ENCODE data around the gene PRRC2B. TPM values are rescaled to one million over a fixed set of nuclear protein-coding genes. Genes with fewer than 3 reads are reported as not detected.
"Not testable (repeated sequence)": the region's sequence is repeated elsewhere in the genome, so short reads cannot be mapped to it uniquely, and the experiment has no call there.

The PRRC2B gene
- total and polyA plus RNA-seq, 3 donors from 2014 or later = 111 to 213 (median 175) TPM

- intact Hi-C loops (cut with DNase I; ENCODE audit: low total_unique reads) = no loop called here
- no peak for DNase-seq
- Histone ChIP-seq H3K27ac (no peak overlapping the region), H3K27me3 (no peaks in the 10 kb centered on the region), H3K36me3 (ENCODE audit: low read depth, missing control alignments) (no peaks in the 10 kb centered on the region), H3K4me3 (no peak overlapping the region), H3K4me1 (no peaks in the 10 kb centered on the region), H3K9me3 (no peaks in the 10 kb centered on the region)
- TF ChIP-seq POLR2A (IDR thresholded peaks at IDR 0.05) (no peak), CTCF (IDR thresholded peaks at IDR 0.05) (no peak)
- WGBS, 2 donors = 77 to 83% methylated on average over 6 of the region's 6 CpGs
These were observed 75.5 kb downstream of the PRRC2B start for GRCh38 chr9:131469356-131469755.

GRCh38 chr9:131469951-131470350, 76.1 kb downstream of the PRRC2B start:
- H3K27ac ChIP-seq = no peak overlapping the region
- H3K9me3 ChIP-seq = no peaks in the 10 kb centered on the region
- no peak overlapping the region for H3K4me3 ChIP-seq
- H3K4me1 ChIP-seq = no peaks in the 10 kb centered on the region
- no peaks in the 10 kb centered on the region for H3K27me3 ChIP-seq
- 92 to 93% methylated on average over 16 of the region's 16 CpGs for WGBS, 2 donors
- no peaks in the 10 kb centered on the region for H3K36me3 ChIP-seq (ENCODE audit: low read depth, missing control alignments)
- TF ChIP-seq CTCF (IDR thresholded peaks at IDR 0.05) (no peak), POLR2A (IDR thresholded peaks at IDR 0.05) (no peak)
- no peak for DNase-seq
- intact Hi-C loops (cut with DNase I; ENCODE audit: low total_unique reads) = no loop called here

GRCh38 chr9:131470581-131470991, 76.7 kb downstream of the PRRC2B start:
- no peaks in the 10 kb centered on the region for H3K27me3 ChIP-seq
- no peaks in the 10 kb centered on the region for H3K4me1 ChIP-seq
- no peak for TF ChIP-seq CTCF (IDR thresholded peaks at IDR 0.05)
- no peak for TF ChIP-seq POLR2A (IDR thresholded peaks at IDR 0.05)
- H3K9me3 ChIP-seq = no peaks in the 10 kb centered on the region
- no peak for DNase-seq
- no peak overlapping the region for H3K4me3 ChIP-seq
- intact Hi-C loops (cut with DNase I; ENCODE audit: low total_unique reads) = no loop called here
- 97 to 99% methylated on average over 12 of the region's 12 CpGs for WGBS, 2 donors
- no peaks in the 10 kb centered on the region for H3K36me3 ChIP-seq (ENCODE audit: low read depth, missing control alignments)
- no peak overlapping the region for H3K27ac ChIP-seq

GRCh38 chr9:131472085-131472484, 78.2 kb downstream of the PRRC2B start:
- H3K9me3 ChIP-seq; H3K4me1 ChIP-seq; DNase-seq; H3K27me3 ChIP-seq; intact Hi-C loops (cut with DNase I; ENCODE audit: low total_unique reads); H3K36me3 ChIP-seq (ENCODE audit: low read depth, missing control alignments); H3K27ac ChIP-seq; H3K4me3 ChIP-seq: not testable (repeated sequence)
- WGBS, 2 donors = 95 to 99% methylated on average over 5 of the region's 5 CpGs

- TF ChIP-seq CTCF (IDR thresholded peaks at IDR 0.05) (no peak), POLR2A (IDR thresholded peaks at IDR 0.05) (no peak)
- no peaks in the 10 kb centered on the region for H3K36me3 ChIP-seq (ENCODE audit: low read depth, missing control alignments)
- no peaks in the 10 kb centered on the region for H3K9me3 ChIP-seq
- H3K27me3 ChIP-seq = no peaks in the 10 kb centered on the region
- intact Hi-C loops (cut with DNase I; ENCODE audit: low total_unique reads) = no loop called here
- DNase-seq = no peak
- no peaks in the 10 kb centered on the region for H3K4me1 ChIP-seq
- no peak overlapping the region for H3K27ac ChIP-seq
- no peak overlapping the region for H3K4me3 ChIP-seq
- 97 to 98% methylated on average over 7 to 9 of the region's 9 CpGs for WGBS, 2 donors
These were observed 79.5 kb downstream of the PRRC2B start for GRCh38 chr9:131473198-131473885.

Data from testis (tissue), 3 donors.